Measurements from ENCODE around the gene YIF1A.
A peak's percentile ranks its signal among the peaks of the same experiment; 100 is the strongest.

- TF ChIP-seq CTCF (IDR thresholded peaks at IDR 0.05) (no peak), EP300 (IDR thresholded peaks at IDR 0.05) (no peak), POLR2A (IDR thresholded peaks at IDR 0.05; ENCODE audit: low read depth) (no peak), POLR2AphosphoS5 (IDR thresholded peaks at IDR 0.05) (peak; percentile 32 to 53)
These were observed 29.0 kb upstream of the YIF1A start for GRCh38 chr11:66317723-66318599.

Measured in esophagus muscularis mucosa (tissue), 4 donors.